Uterus (tissue), 4 donors: Measurements from ENCODE around the gene KCNIP1. TPM values are rescaled to one million over a fixed set of nuclear protein-coding genes. Genes with fewer than 3 reads are reported as not detected.

Experiments
- DNase-seq, 2 donors: peaks; one replicate each; pipeline ENCODE4 v3.0.0-alpha.2; 2019 to 2020
- H3K27ac ChIP-seq, 2 donors: fragments of 200-600 bp; sonication (generic); 1 replicate in 1 of 2; 2 replicates in 1 of 2; pipeline ENCODE4 v1.5.1; 2016 to 2018
- H3K27me3 ChIP-seq, 2 donors: fragments of 200-600 bp; sonication (generic); one replicate each; pipeline ENCODE4 v1.5.1; 2018 to 2019; ENCODE audit warnings: control low read depth in 1 of 2
- H3K36me3 ChIP-seq, 2 donors: fragments of 200-600 bp; sonication (generic); one replicate each; pipeline ENCODE4 v1.5.1; 2019; ENCODE audit warnings: control low read depth in 1 of 2
- H3K4me1 ChIP-seq, 2 donors: fragments of 200-600 bp; sonication (generic); one replicate each; pipeline ENCODE4 v1.5.1; 2018 to 2019; ENCODE audit warnings: control low read depth in 1 of 2
- H3K4me3 ChIP-seq, 2 donors: fragments of 200-600 bp; sonication (generic); 1 replicate in 1 of 2; 2 replicates in 1 of 2; pipeline ENCODE4 v1.5.1; 2018 to 2019; ENCODE audit warnings: mild to moderate bottlenecking in 1 of 2
- H3K9me3 ChIP-seq, 2 donors: fragments of 200-600 bp; sonication (generic); one replicate each; pipeline ENCODE4 v1.5.1; 2019; ENCODE audit warnings: control low read depth in 1 of 2
- CTCF ChIP-seq, 4 experiments: fragments of 200-600 bp in 2 of 4; fragments of 450-650 bp in 2 of 4; sonication (generic) in 2 of 4; IDR thresholded peaks; one replicate each; pipeline ENCODE4 v1.5.1; 2016 to 2019; ENCODE audit warnings: antibody characterized with exemption in 4 of 4, mild to moderate bottlenecking in 2 of 4, moderate library complexity in 1 of 4
- POLR2A ChIP-seq, 2 donors: fragments of 450-650 bp; IDR thresholded peaks; one replicate each; pipeline ENCODE4 v1.6.1; 2016; ENCODE audit warnings: antibody characterized with exemption in 2 of 2, mild to moderate bottlenecking in 1 of 2, moderate library complexity in 1 of 2
- intact Hi-C: fragments of 100-400 bp; cut with DNase I; formaldehyde crosslinking; loops from one replicate; pipeline ENCODE4 v1.15.1; 2023; ENCODE audit warnings: low total_unique reads
- total RNA-seq, 4 donors: library from RNA; depleted of rRNA in 3 of 4; stranded (reverse); fragments of >200 nt in 3 of 4; gene quantifications; one replicate each; pipeline versions ENCODE4 v1.1.0 to v1.2.4, GENCODE V29; 2014 to 2023
- donor health status: DM: yes; HTN: yes; CAD: no.

KCNIP1 gene
- total RNA-seq, 4 donors from 2014 or later = 1.3 to 7.0 (median 3.9) TPM

GRCh38 chr5:170697031-170697430, 193.2 kb downstream of the KCNIP1 start:
- intact Hi-C loops = no loop called here
- Histone ChIP-seq H3K36me3 (no peaks in the 10 kb centered on the region), H3K9me3 (no peaks in the 10 kb centered on the region), H3K27me3 (no peaks in the 10 kb centered on the region), H3K27ac (no peak overlapping the region), H3K4me1 (no peaks in the 10 kb centered on the region), H3K4me3 (no peak overlapping the region)
- TF ChIP-seq POLR2A (IDR thresholded peaks at IDR 0.05) (no peak), CTCF (IDR thresholded peaks at IDR 0.05) (no peak)
- no peak for DNase-seq

GRCh38 chr5:170700503-170700902, 196.7 kb downstream of the KCNIP1 start:
- no peak for DNase-seq
- no peak for TF ChIP-seq POLR2A (IDR thresholded peaks at IDR 0.05)
- no peak for TF ChIP-seq CTCF (IDR thresholded peaks at IDR 0.05)
- Histone ChIP-seq H3K27ac (no peak overlapping the region), H3K4me3 (no peak overlapping the region), H3K36me3 (no peaks in the 10 kb centered on the region), H3K27me3 (no peaks in the 10 kb centered on the region), H3K9me3 (no peaks in the 10 kb centered on the region), H3K4me1 (no peaks in the 10 kb centered on the region)
- intact Hi-C loops = no loop called here

- H3K27me3 ChIP-seq = no peaks in the 10 kb centered on the region
- no peak for TF ChIP-seq CTCF (IDR thresholded peaks at IDR 0.05)
- TF ChIP-seq POLR2A (IDR thresholded peaks at IDR 0.05) = no peak
- H3K4me3 ChIP-seq = no peak overlapping the region
Measured at GRCh38 chr5:170701334-170701733, 197.5 kb downstream of the KCNIP1 start.

GRCh38 chr5:170704417-170705192, 200.8 kb downstream of the KCNIP1 start:
- Histone ChIP-seq H3K4me1 (no peaks in the 10 kb centered on the region), H3K27me3 (no peaks in the 10 kb centered on the region), H3K27ac (no peak overlapping the region), H3K36me3 (no peaks in the 10 kb centered on the region), H3K9me3 (no peaks in the 10 kb centered on the region), H3K4me3 (no peak overlapping the region)
- DNase-seq = no peak
- TF ChIP-seq POLR2A (IDR thresholded peaks at IDR 0.05) (no peak), CTCF (IDR thresholded peaks at IDR 0.05) (no peak)
- intact Hi-C loops = no loop called here

More at GRCh38 chr5:170701334-170701733, 197.5 kb downstream of the KCNIP1 start:
- intact Hi-C loops = no loop called here
- Histone ChIP-seq H3K4me1 (no peaks in the 10 kb centered on the region), H3K9me3 (no peaks in the 10 kb centered on the region), H3K36me3 (no peaks in the 10 kb centered on the region), H3K27ac (no peak overlapping the region)
- DNase-seq = no peak

- TF ChIP-seq POLR2A (IDR thresholded peaks at IDR 0.05) = no peak
- no peak for TF ChIP-seq CTCF (IDR thresholded peaks at IDR 0.05)
- DNase-seq = no peak
- H3K27me3 ChIP-seq = no peaks in the 10 kb centered on the region
- no peaks in the 10 kb centered on the region for H3K36me3 ChIP-seq
- H3K9me3 ChIP-seq = no peaks in the 10 kb centered on the region
- no peaks in the 10 kb centered on the region for H3K4me1 ChIP-seq
- H3K27ac ChIP-seq = no peak overlapping the region
- intact Hi-C loops = no loop called here
- H3K4me3 ChIP-seq = no peak overlapping the region
Measured at GRCh38 chr5:170709640-170710039, 205.8 kb downstream of the KCNIP1 start.
